Fibroblast of lung (primary cell): Measurements from ENCODE around the gene NOS3. TPM values are rescaled to one million over a fixed set of nuclear protein-coding genes. Genes with fewer than 3 reads are reported as not detected.

Experiments used
- DNase-seq, 2 donors: peaks; one replicate each; pipeline versions ENCODE4 v3.0.0 to v3.0.0-alpha.2; 2010; ENCODE audit warnings: low read depth in 2 of 2
- H2AFZ ChIP-seq: 2 replicates; pipeline ENCODE4 v1.5.1; 2012; ENCODE audit warnings: low read length, control low read depth, inconsistent platforms
- H3K27ac ChIP-seq: 2 replicates; pipeline ENCODE4 v1.5.1; 2011; ENCODE audit warnings: low read length, control low read depth; ENCODE audit not compliant: insufficient read depth
- H3K27me3 ChIP-seq: 2 replicates; pipeline ENCODE4 v1.5.1; 2011; ENCODE audit warnings: mild to moderate bottlenecking, low read length; ENCODE audit not compliant: control insufficient read depth, insufficient read depth
- H3K36me3 ChIP-seq: 2 replicates; pipeline ENCODE4 v1.5.1; 2011; ENCODE audit warnings: low read length; ENCODE audit not compliant: control insufficient read depth, insufficient read depth
- H3K4me1 ChIP-seq: 2 replicates; pipeline ENCODE4 v1.5.1; 2011; ENCODE audit warnings: low read length; ENCODE audit not compliant: control insufficient read depth, insufficient read depth; ENCODE audit errors: extremely low read depth
- H3K4me2 ChIP-seq: 2 replicates; pipeline ENCODE4 v1.5.1; 2011; ENCODE audit warnings: low read length, control low read depth; ENCODE audit not compliant: insufficient read depth; ENCODE audit errors: extremely low read depth
- H3K4me3 ChIP-seq, 4 experiments: fragments of 200-600 bp in 1 of 4; sonication (generic) in 1 of 4; replicated peaks in 1 of 4; 2 replicates each; pipeline ENCODE4 v1.5.1; 2011 to 2016; ENCODE audit warnings: low read length in 4 of 4, low read depth in 3 of 4, mild to moderate bottlenecking in 3 of 4, control low read depth in 2 of 4, inconsistent platforms in 1 of 4, mixed read lengths in 1 of 4; ENCODE audit not compliant: insufficient read depth in 1 of 4; ENCODE audit errors: control extremely low read depth in 1 of 4
- H3K79me2 ChIP-seq: 2 replicates; pipeline ENCODE4 v1.5.1; 2012; ENCODE audit warnings: mild to moderate bottlenecking, low read length, inconsistent platforms; ENCODE audit not compliant: control insufficient read depth, insufficient read depth
- H3K9ac ChIP-seq: 2 replicates; pipeline ENCODE4 v1.5.1; 2011; ENCODE audit warnings: mild to moderate bottlenecking, low read length, control low read depth; ENCODE audit not compliant: insufficient read depth
- H3K9me3 ChIP-seq: 2 replicates; pipeline ENCODE4 v1.5.1; 2012; ENCODE audit warnings: low read depth, low read length; ENCODE audit not compliant: control insufficient read depth, insufficient read depth
- H4K20me1 ChIP-seq: 2 replicates; pipeline ENCODE4 v1.5.1; 2011; ENCODE audit warnings: low read length; ENCODE audit not compliant: control insufficient read depth, insufficient read depth; ENCODE audit errors: extremely low read depth
- EZH2 ChIP-seq: IDR thresholded peaks from 2 replicates; pipeline ENCODE4 v1.5.1; 2012; ENCODE audit warnings: low read length, control low read depth, mild to moderate bottlenecking; ENCODE audit errors: missing control alignments
- polyA plus RNA-seq, 2 donors: library from polyadenylated mRNA; depleted of rRNA in 1 of 2; stranded (reverse) in 1 of 2; unstranded in 1 of 2; fragments of >200 nt; gene quantifications; 2 replicates each; pipeline ENCODE4 v1.2.1, GENCODE V29; 2011 to 2012; ENCODE audit warnings: missing spikeins in 1 of 2
- total RNA-seq: library from RNA; depleted of rRNA; stranded (reverse); fragments of >200 nt; gene quantifications from 2 replicates; pipeline ENCODE4 v1.2.1, GENCODE V29; 2014
- TF ChIP-seq, protein P1 (sequence below), 2 donors: IDR thresholded peaks in 1 of 2; conservative IDR thresholded peaks in 1 of 2; 1 replicate in 1 of 2; 2 replicates in 1 of 2; pipeline ENCODE4 v1.5.1; 2011 to 2012; ENCODE audit warnings: low read length in 2 of 2, control low read depth in 1 of 2, inconsistent platforms in 1 of 2, low read depth in 1 of 2, mild to moderate bottlenecking in 1 of 2

The NOS3 gene
- total and polyA plus RNA-seq, 2 donors (not counting 1 experiment from before 2014, with no cell fraction given), result 0.12 to 0.50 TPM

DNA sequence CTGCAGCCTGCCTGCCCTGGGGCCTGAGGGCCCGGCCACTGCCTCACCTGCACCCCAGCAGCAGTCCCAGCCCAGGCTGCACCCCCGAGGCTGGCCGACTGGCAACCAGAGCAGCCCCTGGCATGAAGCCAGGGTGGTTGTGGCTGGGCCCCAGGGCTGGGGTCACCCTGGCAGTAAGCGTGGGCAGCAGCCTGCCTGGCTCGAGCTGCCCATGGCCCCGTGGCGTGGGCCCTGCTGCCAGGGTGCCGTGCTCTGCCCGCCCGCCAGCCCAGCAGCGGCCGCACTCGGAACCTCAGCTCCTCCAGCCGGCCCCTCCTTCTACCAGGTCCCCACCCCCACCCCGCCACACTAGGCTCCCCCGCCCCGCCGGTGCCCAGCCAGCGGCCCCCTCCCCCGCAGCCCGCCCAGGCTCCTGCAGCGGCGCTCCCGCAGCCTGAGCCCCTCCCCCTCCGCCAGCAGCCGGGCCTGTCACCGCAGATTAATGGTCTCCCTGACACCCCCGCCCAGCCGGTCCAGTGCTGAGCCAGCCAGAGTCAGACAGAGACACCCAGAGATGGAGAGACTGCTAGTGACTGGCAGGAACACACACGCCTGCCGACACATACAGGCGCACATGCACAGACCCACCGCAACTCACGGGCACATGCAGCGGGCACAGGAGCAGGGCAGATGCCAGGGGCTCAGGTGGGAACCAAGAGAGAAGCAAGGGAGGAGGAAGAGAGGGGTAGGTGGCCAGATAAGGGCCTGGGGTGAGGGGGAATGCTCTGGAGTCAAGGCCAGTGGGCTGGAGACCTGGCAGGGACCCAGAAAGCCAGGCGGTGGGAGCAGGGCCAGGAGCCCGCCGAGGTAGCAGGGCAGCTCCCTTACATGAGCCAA, 35.1 kb upstream of the NOS3 start:
- Histone ChIP-seq H3K4me2 (no peak overlapping the region), H3K9ac (no peak overlapping the region), H3K4me3 (no peak overlapping the region)

DNA sequence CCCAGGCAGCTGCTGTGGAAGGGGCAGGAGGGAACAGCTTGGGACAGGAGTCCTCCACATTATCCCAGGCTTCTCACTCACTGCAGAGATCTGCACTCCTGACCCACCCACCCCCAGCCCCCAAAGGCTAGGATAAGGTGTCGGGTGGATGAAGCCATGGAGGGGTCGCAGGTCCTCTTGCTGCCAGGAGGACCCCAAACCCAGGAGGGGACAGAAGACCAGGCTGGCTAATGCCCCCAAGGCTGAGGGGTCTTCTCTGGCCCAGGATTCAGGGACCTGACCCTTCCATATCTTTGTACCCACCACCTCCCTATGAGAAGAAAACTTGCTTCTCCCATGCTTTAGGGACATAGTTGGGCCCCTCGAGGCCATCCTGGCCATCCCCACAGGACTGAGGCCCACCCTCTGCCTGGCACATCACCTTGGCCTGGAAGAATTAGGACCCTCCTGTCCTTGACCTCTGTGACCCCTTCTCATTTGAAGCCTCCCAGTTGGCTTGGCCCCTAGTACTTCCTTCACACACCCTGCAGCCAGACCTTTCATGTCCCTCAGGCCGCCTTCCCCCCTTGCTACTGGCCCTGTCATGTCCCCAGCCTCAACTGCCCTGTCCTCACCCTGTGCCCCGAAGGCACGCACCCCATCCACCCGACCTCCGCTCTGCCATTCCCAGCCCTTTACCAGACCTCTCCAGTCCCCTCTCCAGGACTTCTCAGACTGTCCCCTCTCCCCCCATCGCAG, 34.3 kb upstream of the NOS3 start:
- H3K4me3 ChIP-seq, result no peak overlapping the region
- peaks cover 3% of the 10 kb centered on the region for H3K27me3 ChIP-seq
- H2AFZ ChIP-seq, result no peak overlapping the region
- TF ChIP-seq, protein P1, sequence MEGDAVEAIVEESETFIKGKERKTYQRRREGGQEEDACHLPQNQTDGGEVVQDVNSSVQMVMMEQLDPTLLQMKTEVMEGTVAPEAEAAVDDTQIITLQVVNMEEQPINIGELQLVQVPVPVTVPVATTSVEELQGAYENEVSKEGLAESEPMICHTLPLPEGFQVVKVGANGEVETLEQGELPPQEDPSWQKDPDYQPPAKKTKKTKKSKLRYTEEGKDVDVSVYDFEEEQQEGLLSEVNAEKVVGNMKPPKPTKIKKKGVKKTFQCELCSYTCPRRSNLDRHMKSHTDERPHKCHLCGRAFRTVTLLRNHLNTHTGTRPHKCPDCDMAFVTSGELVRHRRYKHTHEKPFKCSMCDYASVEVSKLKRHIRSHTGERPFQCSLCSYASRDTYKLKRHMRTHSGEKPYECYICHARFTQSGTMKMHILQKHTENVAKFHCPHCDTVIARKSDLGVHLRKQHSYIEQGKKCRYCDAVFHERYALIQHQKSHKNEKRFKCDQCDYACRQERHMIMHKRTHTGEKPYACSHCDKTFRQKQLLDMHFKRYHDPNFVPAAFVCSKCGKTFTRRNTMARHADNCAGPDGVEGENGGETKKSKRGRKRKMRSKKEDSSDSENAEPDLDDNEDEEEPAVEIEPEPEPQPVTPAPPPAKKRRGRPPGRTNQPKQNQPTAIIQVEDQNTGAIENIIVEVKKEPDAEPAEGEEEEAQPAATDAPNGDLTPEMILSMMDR (conservative IDR thresholded peaks at IDR 0.05 in 1 of 2, IDR thresholded peaks at IDR 0.05 in 1 of 2; ENCODE audit: low read depth in 1 of 2, low read length in 2 of 2), result no peak
- TF ChIP-seq EZH2, result no peak
- no peaks in the 10 kb centered on the region for H3K4me1 ChIP-seq
- H3K9ac ChIP-seq, result no peak overlapping the region
- DNase-seq, result no peak
- no peaks in the 10 kb centered on the region for H3K79me2 ChIP-seq
- H4K20me1 ChIP-seq, result no peaks in the 10 kb centered on the region
- H3K27ac ChIP-seq, result no peak overlapping the region
- no peak overlapping the region for H3K4me2 ChIP-seq
- no peaks in the 10 kb centered on the region for H3K36me3 ChIP-seq
- H3K9me3 ChIP-seq, result no peaks in the 10 kb centered on the region

More for the DNA sequence above, 35.1 kb upstream of the NOS3 start:
- Histone ChIP-seq H3K4me1 (no peaks in the 10 kb centered on the region), H3K27ac (no peak overlapping the region), H3K27me3 (peaks cover 3% of the 10 kb centered on the region), H3K9me3 (no peaks in the 10 kb centered on the region), H2AFZ (no peak overlapping the region), H3K36me3 (no peaks in the 10 kb centered on the region), H4K20me1 (no peaks in the 10 kb centered on the region), H3K79me2 (no peaks in the 10 kb centered on the region)
- DNase-seq, result peak; percentile 40 to 56
- TF ChIP-seq EZH2, result no peak
- TF ChIP-seq, protein P1 (conservative IDR thresholded peaks at IDR 0.05 in 1 of 2, IDR thresholded peaks at IDR 0.05 in 1 of 2; ENCODE audit: low read depth in 1 of 2, low read length in 2 of 2), result no peak
